H1 (cell line): ENCODE measurements around the gene CARM1. TPM values are rescaled to one million over a fixed set of nuclear protein-coding genes. Genes with fewer than 3 reads are reported as not detected.

Experiments
- ATF2 ChIP-seq: IDR thresholded peaks from 2 replicates; pipeline ENCODE4 v1.6.1; 2012; ENCODE audit warnings: low read length, inconsistent platforms
- EGR1 ChIP-seq: IDR thresholded peaks from 2 replicates; pipeline ENCODE4 v1.6.1; 2011; ENCODE audit warnings: low read depth, low read length, borderline replicate concordance
- RNF2 ChIP-seq: fragments of 200-900, 300-1000 bp; sonication (generic); IDR thresholded peaks from 2 replicates; pipeline ENCODE4 v1.7.1; 2016; ENCODE audit warnings: borderline replicate concordance, low read depth, mild to moderate bottlenecking, antibody characterized with exemption, low read length; ENCODE audit not compliant: poor library complexity, severe bottlenecking; ENCODE audit errors: missing control alignments
- polyA plus RNA-seq, 7 experiments: library from polyadenylated mRNA; depleted of rRNA in 3 of 7; stranded (reverse) in 5 of 7; unstranded in 2 of 7; fragments of >200 nt in 5 of 7; fragments of 200-250 nt in 2 of 7; gene quantifications; 1 replicate in 5 of 7; 2 replicates in 1 of 7; 4 replicates in 1 of 7; pipeline versions ENCODE4 v1.2.1 to v1.2.3, GENCODE V29; 2011 to 2013; ENCODE audit warnings: missing spikeins in 2 of 7, mixed read lengths in 2 of 7
- total RNA-seq: library from RNA; stranded (reverse); fragmentation: NEBNext Ultra II Directional; extraction: Animal tissue kit (Norgen Biotek cat#: 25700); gene quantifications from 2 replicates; pipeline ENCODE4 v1.2.1, GENCODE V29; 2021

The CARM1 gene
- total and polyA plus RNA-seq, 2 of the 8 experiments (the other 6 are each of a cell fraction or from before 2014, with no cell fraction given) = 134 to 164 TPM

- no peak for TF ChIP-seq ATF2
- TF ChIP-seq EGR1 = no peak
- TF ChIP-seq RNF2 = no peak
Observed at GRCh38 chr19:10907925-10908324, 36.6 kb downstream of the CARM1 start (continued).
